Ectodermal cell (in vitro differentiated cells): ENCODE data around the gene SLIT2.

Source experiments
- H3K27ac ChIP-seq: 2 replicates; pipeline ENCODE4 v1.7.0; 2013; ENCODE audit warnings: mild to moderate bottlenecking, low read depth, low read length; ENCODE audit not compliant: insufficient read depth, poor library complexity, severe bottlenecking
- H3K27me3 ChIP-seq: 2 replicates; pipeline ENCODE4 v1.7.0; 2013; ENCODE audit warnings: mild to moderate bottlenecking, low read length; ENCODE audit not compliant: insufficient read depth, control insufficient read depth, poor library complexity, severe bottlenecking
- H3K36me3 ChIP-seq: one replicate; pipeline ENCODE4 v1.7.0; 2013; ENCODE audit warnings: low read length; ENCODE audit not compliant: control insufficient read depth, insufficient read depth
- H3K4me1 ChIP-seq: one replicate; pipeline ENCODE4 v1.7.0; 2013; ENCODE audit warnings: low read length; ENCODE audit not compliant: control insufficient read depth, insufficient read depth
- H3K4me3 ChIP-seq: 2 replicates; pipeline ENCODE4 v1.7.0; 2013; ENCODE audit warnings: low read depth, low read length, control low read depth; ENCODE audit not compliant: insufficient read depth
- H3K9me3 ChIP-seq: 2 replicates; pipeline ENCODE4 v1.7.0; 2013; ENCODE audit warnings: mild to moderate bottlenecking, low read length, moderate library complexity; ENCODE audit not compliant: control insufficient read depth
- WGBS, 2 experiments: methylation state at CpG; one replicate each; pipeline ENCODE4 v1.1.7; 2013; ENCODE audit warnings: missing lambda C conversion rate in 2 of 2; 5-methylcytosine and 5-hydroxymethylcytosine counted together

Gene SLIT2

DNA sequence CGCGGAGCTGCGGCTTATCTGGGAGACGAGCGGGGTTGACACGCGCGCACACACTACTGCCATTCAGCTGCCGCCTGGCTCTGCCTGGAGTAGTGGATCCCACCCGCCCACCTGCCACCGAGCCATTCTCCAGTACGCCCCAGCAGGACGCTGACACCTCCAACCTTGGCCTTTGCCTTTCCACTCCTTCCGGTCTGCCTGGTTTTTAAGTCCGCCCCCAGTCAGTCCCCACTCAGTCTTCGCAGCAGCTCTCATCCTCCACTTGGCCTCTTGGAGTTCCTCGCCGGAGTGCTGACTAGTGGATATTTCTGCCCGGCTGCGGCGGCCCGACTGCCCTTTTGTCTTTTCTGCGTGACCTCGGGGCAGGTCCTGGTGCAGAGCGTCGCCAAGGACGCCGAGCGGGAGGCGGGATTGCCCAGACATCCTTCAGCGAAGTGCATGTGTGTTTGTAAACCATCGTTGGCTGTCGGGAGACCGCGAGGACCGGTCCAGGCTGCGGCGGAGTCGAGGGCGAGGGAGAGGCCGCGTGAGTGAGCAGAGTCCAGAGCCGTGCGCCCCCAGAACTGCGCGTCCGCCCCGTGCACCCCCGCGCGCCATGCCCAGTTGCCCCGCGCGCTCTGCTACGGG is 1.1 kb downstream of the SLIT2 start:
- Histone ChIP-seq H3K9me3 (no peaks in the 10 kb centered on the region), H3K27me3 (peaks cover 67% of the 10 kb centered on the region), H3K36me3 (no peaks in the 10 kb centered on the region), H3K27ac (no peak overlapping the region), H3K4me1 (peaks cover 11% of the 10 kb centered on the region), H3K4me3 (peak overlapping the region; percentile 67)
- 0 to 1% methylated on average over 55 of the region's 55 CpGs for WGBS, 2 experiments

GRCh38 chr4:20253283-20253734 is 1.6 kb downstream of the SLIT2 start:
- WGBS, 2 experiments = 2% methylated on average over 21 of the region's 21 CpGs
- Histone ChIP-seq H3K4me1 (peaks cover 11% of the 10 kb centered on the region), H3K27ac (no peak overlapping the region), H3K27me3 (peaks cover 67% of the 10 kb centered on the region), H3K36me3 (no peaks in the 10 kb centered on the region), H3K9me3 (no peaks in the 10 kb centered on the region), H3K4me3 (peak overlapping the region; percentile 67)

DNA sequence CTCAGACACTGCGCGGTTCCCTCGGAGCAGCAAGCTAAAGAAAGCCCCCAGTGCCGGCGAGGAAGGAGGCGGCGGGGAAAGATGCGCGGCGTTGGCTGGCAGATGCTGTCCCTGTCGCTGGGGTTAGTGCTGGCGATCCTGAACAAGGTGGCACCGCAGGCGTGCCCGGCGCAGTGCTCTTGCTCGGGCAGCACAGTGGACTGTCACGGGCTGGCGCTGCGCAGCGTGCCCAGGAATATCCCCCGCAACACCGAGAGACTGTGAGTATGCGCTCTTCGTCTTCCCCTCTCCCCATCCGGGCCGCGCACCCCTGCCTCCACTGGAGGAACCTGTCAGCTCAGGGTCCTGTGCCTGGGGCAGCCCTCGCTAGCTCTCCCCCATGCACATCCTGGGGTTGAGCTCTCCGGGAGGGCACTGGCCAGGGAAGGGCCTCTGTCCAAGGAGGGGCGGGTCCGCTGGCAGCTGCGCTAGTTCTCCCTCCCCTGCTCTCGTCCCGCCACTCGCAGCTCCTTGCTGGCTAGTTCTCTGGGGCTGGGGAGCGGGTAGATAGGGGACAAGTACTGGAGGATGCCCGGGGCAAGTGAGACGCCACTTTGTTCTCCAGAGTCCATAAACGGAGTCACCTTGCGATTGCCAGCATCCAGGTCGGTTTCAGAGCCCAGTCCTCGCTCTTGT is 2.2 kb downstream of the SLIT2 start:
- Histone ChIP-seq H3K4me3 (peak overlapping the region; percentile 67), H3K4me1 (peaks cover 11% of the 10 kb centered on the region), H3K27me3 (peaks cover 67% of the 10 kb centered on the region), H3K36me3 (no peaks in the 10 kb centered on the region), H3K9me3 (no peaks in the 10 kb centered on the region), H3K27ac (no peak overlapping the region)
- WGBS, 2 experiments = 1 to 2% methylated on average over 43 of the region's 43 CpGs

GRCh38 chr4:20254511-20255250 is 3.0 kb downstream of the SLIT2 start:
- H3K9me3 ChIP-seq = no peaks in the 10 kb centered on the region
- no peak overlapping the region for H3K27ac ChIP-seq
- 1% methylated on average over 72 of the region's 72 CpGs for WGBS, 2 experiments
- H3K36me3 ChIP-seq = no peaks in the 10 kb centered on the region
- H3K4me1 ChIP-seq = peaks cover 11% of the 10 kb centered on the region
- peak overlapping the region; percentile 67 for H3K4me3 ChIP-seq
- peaks cover 67% of the 10 kb centered on the region for H3K27me3 ChIP-seq

GRCh38 chr4:20255251-20255586 is 3.5 kb downstream of the SLIT2 start:
- H3K9me3 ChIP-seq = no peaks in the 10 kb centered on the region
- H3K4me3 ChIP-seq = peak overlapping the region; percentile 67
- H3K27ac ChIP-seq = no peak overlapping the region
- peaks cover 64% of the 10 kb centered on the region for H3K27me3 ChIP-seq
- H3K4me1 ChIP-seq = peaks cover 11% of the 10 kb centered on the region
- 5 to 7% methylated on average over 7 to 8 of the region's 8 CpGs for WGBS, 2 experiments
- H3K36me3 ChIP-seq = no peaks in the 10 kb centered on the region

DNA sequence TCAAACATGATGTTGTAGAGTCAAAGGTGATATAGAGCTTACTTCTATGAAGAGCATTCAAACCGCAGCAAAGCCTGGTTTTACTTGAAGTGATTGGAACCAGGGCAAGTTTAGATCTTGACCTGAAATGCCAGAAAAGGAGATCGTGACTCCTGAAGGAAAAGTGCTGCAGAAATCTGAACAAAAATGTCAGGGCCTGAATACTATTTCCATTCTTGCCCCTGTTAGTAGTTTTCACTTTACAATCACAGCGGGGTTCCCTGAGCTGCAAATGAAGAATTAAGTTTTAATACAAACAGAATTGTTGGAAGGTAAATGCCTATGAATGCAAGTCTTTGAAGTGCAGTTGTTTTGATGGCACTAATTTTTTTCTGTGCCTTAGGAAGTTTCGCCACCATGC is 4.1 kb downstream of the SLIT2 start:
- Histone ChIP-seq H3K27ac (no peak overlapping the region), H3K27me3 (peaks cover 57% of the 10 kb centered on the region), H3K4me1 (peaks cover 11% of the 10 kb centered on the region), H3K9me3 (no peaks in the 10 kb centered on the region), H3K36me3 (no peaks in the 10 kb centered on the region), H3K4me3 (peak overlapping the region; percentile 67)
- 26 to 33% methylated on average over 3 to 4 of the region's 4 CpGs for WGBS, 2 experiments

DNA sequence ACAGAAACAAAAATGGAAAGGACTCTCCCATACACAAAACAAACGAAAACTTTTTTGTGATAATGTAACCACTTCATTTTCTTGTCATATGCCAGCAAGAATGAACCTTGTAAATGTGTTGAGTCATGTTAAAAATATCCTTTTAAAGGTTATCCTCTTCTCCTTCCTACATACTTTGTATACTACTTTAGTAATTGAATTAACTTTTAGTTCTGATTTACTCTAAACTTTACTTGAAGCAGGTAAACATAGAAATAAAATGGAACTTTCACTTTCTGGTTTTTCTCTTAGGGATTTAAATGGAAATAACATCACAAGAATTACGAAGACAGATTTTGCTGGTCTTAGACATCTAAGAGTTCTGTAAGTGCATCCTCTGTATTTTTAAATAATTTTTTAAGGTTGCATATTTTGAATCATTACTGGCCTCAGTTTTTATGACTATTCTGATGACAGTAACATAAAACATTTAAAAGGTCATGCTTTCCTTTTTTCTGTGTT is 4.7 kb downstream of the SLIT2 start:
- Histone ChIP-seq H3K27ac (no peak overlapping the region), H3K9me3 (no peaks in the 10 kb centered on the region), H3K4me1 (peaks cover 11% of the 10 kb centered on the region), H3K4me3 (peak overlapping the region; percentile 67), H3K27me3 (peaks cover 51% of the 10 kb centered on the region), H3K36me3 (no peaks in the 10 kb centered on the region)
- 79 to 80% methylated on average over 1 to 2 of the region's 2 CpGs for WGBS, 2 experiments

GRCh38 chr4:20259707-20260106 is 8.0 kb downstream of the SLIT2 start:
- no peaks in the 10 kb centered on the region for H3K9me3 ChIP-seq
- no peaks in the 10 kb centered on the region for H3K36me3 ChIP-seq
- H3K4me3 ChIP-seq = no peak overlapping the region
- H3K27me3 ChIP-seq = peaks cover 21% of the 10 kb centered on the region
- no peak overlapping the region for H3K27ac ChIP-seq
- peaks cover 5% of the 10 kb centered on the region for H3K4me1 ChIP-seq

GRCh38 chr4:20260821-20261220 is 9.1 kb downstream of the SLIT2 start:
- peaks cover 10% of the 10 kb centered on the region for H3K27me3 ChIP-seq
- 58 to 78% methylated on average over 2 of the region's 2 CpGs for WGBS, 2 experiments
- H3K36me3 ChIP-seq = no peaks in the 10 kb centered on the region
- H3K4me1 ChIP-seq = peaks cover 3% of the 10 kb centered on the region
- H3K27ac ChIP-seq = no peak overlapping the region
- no peaks in the 10 kb centered on the region for H3K9me3 ChIP-seq
- H3K4me3 ChIP-seq = no peak overlapping the region

DNA sequence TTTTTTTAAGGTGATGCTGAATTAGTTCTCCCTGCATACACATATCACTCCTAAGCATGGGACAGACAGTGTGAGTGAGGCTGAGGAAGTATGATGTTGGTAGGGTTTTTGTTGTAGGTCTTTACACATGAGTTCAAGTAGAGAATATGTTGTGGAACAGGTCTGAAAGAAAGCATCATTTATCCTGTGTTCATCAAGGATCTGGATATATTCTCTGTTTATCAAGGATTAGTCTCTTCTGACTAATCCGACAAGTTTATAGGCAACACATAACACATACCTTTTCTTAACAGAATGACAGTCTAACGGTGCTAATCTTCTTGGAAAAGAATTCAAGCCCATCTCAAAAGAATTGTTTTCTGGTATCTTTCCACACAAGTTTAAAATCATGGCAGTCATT is 10.5 kb downstream of the SLIT2 start:
- WGBS, 2 experiments = 83 to 95% methylated on average over 2 of the region's 2 CpGs
- no peak overlapping the region for H3K4me3 ChIP-seq
- H3K27me3 ChIP-seq = no peaks in the 10 kb centered on the region
- no peak overlapping the region for H3K27ac ChIP-seq
- peaks cover 6% of the 10 kb centered on the region for H3K4me1 ChIP-seq
- H3K9me3 ChIP-seq = no peaks in the 10 kb centered on the region
- no peaks in the 10 kb centered on the region for H3K36me3 ChIP-seq
